IPS-NIHi7 (cell line): ENCODE data around the gene GUCD1.

Experiments
- DNase-seq: peaks from one replicate; pipeline ENCODE4 v3.0.0; 2012; ENCODE audit warnings: mixed read lengths; ENCODE audit errors: extremely low spot score

GUCD1 gene

DNA sequence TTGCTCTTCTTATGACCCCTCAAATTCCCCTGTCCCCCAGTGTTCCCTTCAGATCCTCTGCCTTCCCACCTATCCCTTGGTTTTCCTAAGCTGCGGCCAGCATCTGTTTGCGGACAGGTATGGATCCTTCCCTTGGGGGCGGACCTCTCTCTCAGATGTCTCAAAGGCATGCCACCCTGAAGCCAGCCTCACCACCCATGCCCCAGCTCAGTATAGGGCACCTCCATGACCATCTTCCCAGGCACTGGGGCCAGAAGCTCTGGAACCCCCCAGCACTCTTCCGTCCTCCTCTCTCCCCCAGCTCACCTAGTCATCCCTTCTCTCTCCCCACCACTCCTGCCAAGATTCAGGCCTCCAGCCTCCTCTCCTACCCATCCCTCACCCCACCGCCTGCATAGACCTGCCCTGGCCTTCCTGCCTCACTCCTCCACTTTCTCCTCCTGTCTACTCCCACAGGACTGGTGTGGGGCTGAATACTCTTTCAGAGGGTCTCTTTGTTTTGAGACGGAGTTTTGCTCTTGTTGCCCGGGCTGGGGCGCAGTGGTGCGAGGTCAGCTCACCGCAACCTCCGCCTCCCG, 35.7 kb upstream of the GUCD1 start:
- no peak for DNase-seq

DNA sequence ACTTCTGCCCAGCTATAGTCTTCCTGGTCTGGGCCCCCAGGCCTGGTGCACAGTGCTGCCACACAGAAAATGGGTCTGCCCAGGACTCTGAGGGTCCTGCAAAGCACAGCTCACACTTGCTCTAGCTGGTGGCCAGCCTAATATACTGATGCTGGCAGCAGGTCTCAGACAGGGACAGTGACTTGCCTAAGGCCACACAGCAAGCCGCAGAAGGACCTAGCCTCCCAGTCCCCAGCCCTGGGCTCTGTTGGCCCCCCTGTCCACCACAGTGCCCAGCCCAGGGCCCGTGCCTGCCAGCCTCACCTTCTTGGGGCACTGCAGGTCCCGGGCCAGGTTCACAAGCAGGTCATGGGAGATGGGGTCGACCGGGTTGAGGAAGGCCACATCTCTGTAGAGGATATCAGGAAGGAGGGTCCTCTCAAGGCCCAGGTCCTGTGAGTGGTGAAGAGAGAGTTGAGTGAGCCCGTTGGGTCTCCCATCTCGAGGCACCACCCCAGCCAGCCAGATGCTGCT, 34.6 kb upstream of the GUCD1 start:
- no peak for DNase-seq

GRCh38 chr22:24588757-24589481, 34.0 kb upstream of the GUCD1 start:
- DNase-seq: no peak

DNA sequence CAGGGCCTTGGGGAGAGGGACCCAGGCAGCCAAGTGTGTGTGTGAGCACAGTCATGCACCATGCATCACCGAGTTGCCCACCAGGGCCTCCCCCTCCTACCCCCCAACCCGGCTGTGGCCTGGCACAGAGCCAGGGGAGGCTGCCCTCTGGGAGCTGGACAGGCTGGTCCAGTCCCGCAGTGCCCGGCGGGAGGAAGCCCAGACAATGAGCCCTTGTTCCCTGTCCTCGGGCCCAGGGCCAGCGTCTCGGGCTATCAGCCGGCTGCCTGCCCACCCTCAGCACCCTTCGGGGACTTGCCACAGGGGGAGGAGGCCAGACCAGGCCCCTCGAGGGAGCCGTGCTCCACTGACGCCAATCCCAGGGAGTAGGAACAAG, 33.4 kb upstream of the GUCD1 start:
- DNase-seq: no peak

DNA sequence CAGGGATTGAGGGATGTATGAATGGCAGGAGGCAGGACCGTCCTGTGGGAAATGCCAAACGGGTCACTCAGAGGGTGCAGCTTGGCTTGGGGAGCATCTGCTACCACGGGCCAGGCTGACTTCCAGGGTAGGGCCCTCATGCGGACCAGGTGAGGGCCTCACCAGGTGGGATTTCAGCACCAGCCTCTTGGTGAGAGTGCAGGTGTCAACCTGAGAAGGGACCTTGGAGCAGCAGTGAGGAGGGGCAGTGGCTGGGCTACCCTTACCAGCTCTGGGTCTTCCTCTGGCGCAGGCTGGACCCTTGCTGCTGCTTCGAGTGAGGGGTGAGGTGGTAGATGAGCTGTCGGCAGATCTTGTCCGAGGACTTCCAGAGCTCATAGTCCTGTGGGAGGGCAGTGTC, 33.0 kb upstream of the GUCD1 start:
- DNase-seq: no peak

GRCh38 chr22:24587251-24587650, 32.3 kb upstream of the GUCD1 start:
- DNase-seq: no peak

DNA sequence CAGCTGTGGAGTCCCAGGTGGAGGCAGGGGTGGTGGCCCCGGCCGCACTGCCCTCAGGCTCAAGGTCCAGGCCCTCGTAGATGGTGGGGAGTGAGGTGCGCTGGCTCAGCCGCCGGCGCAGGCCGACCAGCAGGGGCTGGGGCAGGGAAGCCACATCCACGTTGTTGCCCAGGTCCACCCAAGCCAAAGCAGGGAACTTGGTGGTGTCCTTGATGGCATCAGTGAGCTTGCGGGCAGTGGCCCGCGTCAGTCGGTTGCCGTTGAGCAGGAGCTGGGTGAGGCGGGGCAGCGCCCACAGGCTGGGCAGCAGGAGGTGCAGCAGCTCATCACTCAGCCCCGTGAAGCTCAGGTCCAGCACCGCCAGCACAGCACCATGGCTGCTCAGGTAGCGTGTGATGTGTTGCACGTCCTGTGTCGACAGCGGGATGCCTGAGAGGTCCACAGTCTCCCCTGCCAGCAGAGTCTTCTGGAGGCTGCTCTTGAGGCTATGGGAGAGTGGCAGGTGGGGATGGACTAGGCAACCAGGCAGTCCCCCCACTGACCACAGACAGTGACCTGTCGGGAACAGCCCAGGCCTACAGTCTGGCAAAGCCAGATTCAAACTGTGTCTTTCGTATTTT, 31.1 kb upstream of the GUCD1 start:
- no peak for DNase-seq

- DNase-seq: no peak
Measured at GRCh38 chr22:24585461-24585860, 30.5 kb upstream of the GUCD1 start.

DNA sequence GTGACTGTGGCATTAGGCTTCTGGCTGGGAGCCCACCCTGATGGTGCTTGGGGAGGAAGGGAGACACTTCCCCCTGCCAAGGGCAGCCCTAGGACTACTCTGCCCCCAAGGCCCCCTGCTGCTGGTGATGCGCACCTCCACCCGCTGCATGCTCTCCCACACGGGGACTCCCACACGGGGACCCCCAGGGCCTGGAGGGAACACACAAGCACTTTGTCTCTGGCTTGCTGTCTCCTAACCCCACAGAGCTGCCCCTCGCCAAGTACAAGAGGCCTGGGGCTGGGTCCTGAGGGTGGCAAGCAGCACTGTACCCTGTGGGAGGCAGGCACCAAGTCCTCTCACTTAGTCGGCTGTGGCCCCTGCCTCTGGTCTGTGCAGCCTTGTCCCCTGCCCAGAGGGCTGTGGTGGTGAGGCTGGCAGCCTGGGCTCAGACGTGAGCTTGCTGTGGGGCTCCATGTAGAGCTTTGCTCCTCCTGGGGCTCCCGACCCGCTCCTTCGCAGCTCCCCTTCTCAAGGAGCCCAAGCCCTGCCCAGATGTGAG, 30.0 kb upstream of the GUCD1 start:
- DNase-seq: no peak

- DNase-seq: no peak
Measured at GRCh38 chr22:24584166-24584790, 29.3 kb upstream of the GUCD1 start.

- DNase-seq: no peak
Measured at GRCh38 chr22:24583221-24584165, 28.6 kb upstream of the GUCD1 start.

DNA sequence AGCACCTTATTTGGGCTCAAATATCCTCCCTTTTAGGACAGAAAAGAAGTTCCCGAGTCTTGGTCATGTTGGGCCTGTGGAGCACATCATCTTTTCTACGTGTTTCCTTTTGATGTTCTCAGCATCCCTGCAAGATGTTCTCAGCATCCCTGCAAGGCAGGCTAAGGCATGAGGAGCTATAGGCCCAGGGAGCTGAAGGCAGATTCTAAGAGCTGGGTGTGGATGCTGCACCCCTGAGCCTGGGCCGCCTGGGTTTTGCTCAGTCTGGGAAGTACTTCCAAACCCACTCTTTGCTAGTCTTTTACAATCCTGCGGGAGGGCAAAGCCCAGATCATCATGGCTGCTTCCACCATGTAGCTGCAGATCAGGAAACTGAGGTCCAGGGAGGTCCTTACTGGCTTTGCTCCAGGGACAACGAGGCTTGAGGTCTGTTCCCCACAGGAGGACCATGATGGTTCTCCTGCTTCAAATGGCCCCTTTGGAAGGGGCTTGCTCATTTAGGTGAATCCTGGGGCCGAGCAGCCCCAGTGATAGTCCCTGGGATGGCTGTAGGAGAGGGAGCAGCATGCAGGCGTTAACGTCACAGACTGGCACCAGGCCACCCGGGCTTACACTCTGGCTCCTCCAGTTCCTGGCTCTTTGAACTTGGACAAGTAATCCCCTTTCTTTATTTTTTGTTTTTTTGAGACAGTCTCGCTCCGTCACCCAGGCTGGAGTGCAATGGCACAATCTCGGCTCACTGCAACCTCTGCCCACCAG, 27.3 kb upstream of the GUCD1 start:
- DNase-seq: no peak

GRCh38 chr22:24580276-24580675, 25.3 kb upstream of the GUCD1 start:
- no peak for DNase-seq

- no peak for DNase-seq
Measured at GRCh38 chr22:24579258-24579601, 24.3 kb upstream of the GUCD1 start.

DNA sequence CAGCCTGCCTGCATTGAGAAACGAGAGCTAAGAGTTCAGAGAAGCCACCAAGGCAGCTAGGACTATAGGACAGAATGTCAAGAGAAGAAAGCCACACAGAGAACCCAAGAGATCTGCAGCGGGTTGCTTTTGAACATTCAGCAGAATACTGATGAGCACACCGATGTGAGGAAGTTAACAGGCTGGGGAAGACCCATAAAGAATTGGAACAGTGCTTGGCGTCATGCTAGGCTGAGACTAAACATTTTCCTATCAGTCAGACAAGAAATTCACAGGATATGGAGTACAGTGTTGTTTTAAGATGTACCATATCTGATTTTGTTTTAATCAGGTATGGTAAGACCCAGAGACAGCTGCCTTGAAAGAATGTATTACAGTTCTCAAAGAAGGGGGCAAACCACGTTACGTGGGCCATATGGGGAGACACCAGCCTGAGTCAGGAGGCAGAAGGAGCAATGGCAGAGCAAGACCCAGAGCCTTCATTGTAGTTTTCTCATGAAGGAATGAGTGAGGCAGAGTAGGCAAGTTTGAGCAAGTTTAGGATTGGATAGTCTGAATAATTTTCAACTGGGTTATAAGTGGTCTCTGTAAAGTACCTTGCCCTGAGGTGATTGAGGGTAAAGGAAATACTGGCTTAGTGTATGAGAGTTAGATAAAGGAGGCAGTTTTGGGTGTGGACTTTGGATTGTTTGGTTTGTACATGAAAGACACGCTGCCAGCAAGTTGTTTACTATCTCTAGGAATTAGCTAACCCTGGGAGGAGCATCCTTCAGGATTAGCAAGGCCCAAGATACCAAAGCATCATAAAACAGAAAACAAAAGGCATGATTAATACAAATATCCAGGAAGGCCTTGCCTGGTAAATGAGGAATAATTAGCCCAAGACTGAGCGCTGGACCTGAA, 23.7 kb upstream of the GUCD1 start:
- DNase-seq: no peak

DNA sequence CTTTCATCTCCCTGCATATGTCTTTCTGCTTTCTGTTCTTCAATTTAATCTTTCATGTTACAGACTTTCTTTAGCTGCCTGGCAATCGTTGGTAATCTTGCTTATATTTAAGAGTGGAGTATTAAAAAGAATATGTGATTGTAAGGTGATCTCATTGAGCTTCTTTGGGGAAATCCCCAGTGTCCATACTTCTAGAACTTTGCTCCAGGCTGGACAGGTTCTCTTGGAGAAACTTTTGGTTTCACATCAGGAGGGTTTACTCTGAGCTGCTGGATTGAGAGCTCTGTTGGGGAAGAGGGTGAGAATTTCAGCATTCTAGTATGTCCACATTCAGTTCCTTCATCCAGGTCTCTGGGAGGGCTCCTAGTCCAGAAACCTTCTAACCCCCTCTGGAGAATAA, 21.8 kb upstream of the GUCD1 start:
- DNase-seq: no peak

DNA sequence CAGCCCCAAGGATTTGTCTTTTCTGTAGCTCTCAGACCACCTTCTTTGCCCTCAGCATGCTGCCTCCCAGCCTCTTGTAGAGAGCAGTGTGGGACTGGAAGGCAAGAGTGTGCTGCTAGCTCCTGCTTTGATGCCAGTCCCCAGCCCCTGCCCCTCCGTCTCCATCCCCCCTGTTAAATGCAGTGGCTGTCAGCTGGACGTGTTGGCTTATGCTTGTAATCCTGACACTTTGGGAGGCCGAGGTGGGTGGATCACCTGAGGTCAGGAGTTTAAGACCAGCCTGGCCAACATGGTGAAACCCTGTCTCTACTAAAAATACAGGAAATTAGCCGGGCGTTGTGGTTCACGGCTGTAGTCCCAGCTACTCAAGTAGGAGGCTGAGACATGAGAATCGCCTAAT, 16.3 kb upstream of the GUCD1 start:
- no peak for DNase-seq

GRCh38 chr22:24567668-24568067, 12.7 kb upstream of the GUCD1 start:
- DNase-seq: no peak

- no peak for DNase-seq
Measured at GRCh38 chr22:24566899-24567511, 12.1 kb upstream of the GUCD1 start.
